Measurements from ENCODE around the gene FRG2B.

DNA sequence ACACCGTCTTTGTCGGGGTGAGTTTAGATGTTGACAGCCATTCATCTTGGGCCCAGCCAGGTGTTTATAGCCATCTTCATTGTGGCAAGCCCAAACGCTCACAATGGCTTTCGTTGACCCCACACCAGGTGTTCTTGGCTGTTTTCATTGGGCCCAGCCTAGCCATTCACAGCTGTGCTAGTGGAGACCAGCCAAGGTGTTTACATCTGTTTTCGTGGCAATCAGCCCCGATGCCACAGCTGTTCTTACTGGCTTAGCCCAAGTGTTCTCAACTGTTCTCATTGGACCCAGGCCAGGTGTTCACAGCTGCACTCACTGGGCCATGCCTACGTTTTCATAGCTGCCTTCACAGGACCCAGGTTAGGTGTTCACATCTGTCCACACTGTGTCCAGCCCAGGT, 7.7 kb downstream of the FRG2B start:
- no peak for TF ChIP-seq POLR2A (IDR thresholded peaks at IDR 0.05; ENCODE audit: low read length)
- TF ChIP-seq GATA1 (IDR thresholded peaks at IDR 0.05; ENCODE audit: low read depth, low read length), result no peak

All from erythroblast (primary cell).